Measurements from ENCODE around the gene R3HDM1.

DNA sequence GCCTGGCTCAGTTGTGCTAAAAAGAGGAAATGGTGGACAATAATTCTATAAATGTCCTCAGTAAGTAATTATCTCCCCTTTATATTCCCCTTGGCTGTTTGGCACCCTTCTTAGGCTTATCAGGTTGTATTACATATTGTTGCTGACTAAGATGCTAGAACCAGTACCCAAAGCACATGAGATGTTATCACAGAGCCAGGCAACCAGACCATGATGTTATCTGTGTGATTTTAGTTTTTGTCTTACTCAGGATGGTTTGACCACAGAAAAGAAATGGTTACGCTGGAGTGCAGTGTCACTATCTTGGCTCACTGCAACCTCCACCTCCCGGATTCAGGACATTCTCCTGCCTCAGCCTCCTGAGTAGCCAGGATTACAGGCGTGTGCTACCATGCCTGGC lies 15.2 kb downstream of the R3HDM1 start:
- TF ChIP-seq, protein P1, sequence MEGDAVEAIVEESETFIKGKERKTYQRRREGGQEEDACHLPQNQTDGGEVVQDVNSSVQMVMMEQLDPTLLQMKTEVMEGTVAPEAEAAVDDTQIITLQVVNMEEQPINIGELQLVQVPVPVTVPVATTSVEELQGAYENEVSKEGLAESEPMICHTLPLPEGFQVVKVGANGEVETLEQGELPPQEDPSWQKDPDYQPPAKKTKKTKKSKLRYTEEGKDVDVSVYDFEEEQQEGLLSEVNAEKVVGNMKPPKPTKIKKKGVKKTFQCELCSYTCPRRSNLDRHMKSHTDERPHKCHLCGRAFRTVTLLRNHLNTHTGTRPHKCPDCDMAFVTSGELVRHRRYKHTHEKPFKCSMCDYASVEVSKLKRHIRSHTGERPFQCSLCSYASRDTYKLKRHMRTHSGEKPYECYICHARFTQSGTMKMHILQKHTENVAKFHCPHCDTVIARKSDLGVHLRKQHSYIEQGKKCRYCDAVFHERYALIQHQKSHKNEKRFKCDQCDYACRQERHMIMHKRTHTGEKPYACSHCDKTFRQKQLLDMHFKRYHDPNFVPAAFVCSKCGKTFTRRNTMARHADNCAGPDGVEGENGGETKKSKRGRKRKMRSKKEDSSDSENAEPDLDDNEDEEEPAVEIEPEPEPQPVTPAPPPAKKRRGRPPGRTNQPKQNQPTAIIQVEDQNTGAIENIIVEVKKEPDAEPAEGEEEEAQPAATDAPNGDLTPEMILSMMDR (IDR thresholded peaks at IDR 0.05): no peak
- no peak for TF ChIP-seq POLR2A (IDR thresholded peaks at IDR 0.05)
